ENCODE measurements around the gene XXYLT1. TPM values are rescaled to one million over a fixed set of nuclear protein-coding genes. Genes with fewer than 3 reads are reported as not detected.
A peak's percentile ranks its signal among the peaks of the same experiment; 100 is the strongest.

The XXYLT1 gene
- total and polyA plus RNA-seq, 7 donors, result 2.5 to 13.8 (median 11.1) TPM

DNA sequence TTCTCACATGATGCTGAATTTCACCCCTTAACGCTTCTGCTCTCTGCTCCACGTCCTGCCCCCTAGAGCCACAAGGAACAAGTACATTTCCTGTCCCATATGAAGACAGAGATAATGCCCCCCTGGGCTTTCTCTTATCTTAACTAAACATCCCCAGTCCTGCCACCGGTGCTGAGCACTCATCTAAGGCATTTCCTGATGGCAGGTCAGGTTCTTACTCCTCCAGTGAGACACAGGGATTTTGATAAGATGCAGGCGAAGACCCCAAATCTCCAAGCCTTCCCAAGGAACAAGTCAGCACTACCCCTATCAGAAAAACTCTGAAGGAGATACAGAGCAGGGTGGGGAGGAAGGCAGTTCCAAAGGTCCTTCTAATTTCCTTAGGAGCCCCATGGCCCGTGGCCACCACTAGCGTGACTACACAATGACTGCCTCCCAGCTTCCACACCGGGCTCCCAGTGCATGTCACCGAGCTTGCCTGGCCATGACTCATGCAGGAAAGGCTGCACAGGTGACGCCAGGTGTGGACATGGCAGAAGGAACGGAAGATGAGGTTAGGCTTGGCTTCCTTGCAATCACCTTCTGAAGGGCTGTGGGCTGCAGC lies 152.9 kb downstream of the XXYLT1 start:
- H3K4me3 ChIP-seq, result no peak overlapping the region
- TF ChIP-seq POLR2AphosphoS5 (IDR thresholded peaks at IDR 0.05) (no peak), POLR2A (IDR thresholded peaks at IDR 0.05) (no peak), EP300 (IDR thresholded peaks at IDR 0.05) (no peak)
- TF ChIP-seq, protein P1, sequence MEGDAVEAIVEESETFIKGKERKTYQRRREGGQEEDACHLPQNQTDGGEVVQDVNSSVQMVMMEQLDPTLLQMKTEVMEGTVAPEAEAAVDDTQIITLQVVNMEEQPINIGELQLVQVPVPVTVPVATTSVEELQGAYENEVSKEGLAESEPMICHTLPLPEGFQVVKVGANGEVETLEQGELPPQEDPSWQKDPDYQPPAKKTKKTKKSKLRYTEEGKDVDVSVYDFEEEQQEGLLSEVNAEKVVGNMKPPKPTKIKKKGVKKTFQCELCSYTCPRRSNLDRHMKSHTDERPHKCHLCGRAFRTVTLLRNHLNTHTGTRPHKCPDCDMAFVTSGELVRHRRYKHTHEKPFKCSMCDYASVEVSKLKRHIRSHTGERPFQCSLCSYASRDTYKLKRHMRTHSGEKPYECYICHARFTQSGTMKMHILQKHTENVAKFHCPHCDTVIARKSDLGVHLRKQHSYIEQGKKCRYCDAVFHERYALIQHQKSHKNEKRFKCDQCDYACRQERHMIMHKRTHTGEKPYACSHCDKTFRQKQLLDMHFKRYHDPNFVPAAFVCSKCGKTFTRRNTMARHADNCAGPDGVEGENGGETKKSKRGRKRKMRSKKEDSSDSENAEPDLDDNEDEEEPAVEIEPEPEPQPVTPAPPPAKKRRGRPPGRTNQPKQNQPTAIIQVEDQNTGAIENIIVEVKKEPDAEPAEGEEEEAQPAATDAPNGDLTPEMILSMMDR (IDR thresholded peaks at IDR 0.05), result no peak
- H3K9me3 ChIP-seq, result no peaks in the 10 kb centered on the region
- no peaks in the 10 kb centered on the region for H3K36me3 ChIP-seq
- no peaks in the 10 kb centered on the region for H3K27me3 ChIP-seq
- no peak for DNase-seq
- intact Hi-C loops (cut with DNase I), result no loop called here
- 28 to 52% methylated on average over 10 of the region's 10 CpGs for WGBS, 2 donors
- peaks cover 0 to 24% (median 12%) of the 10 kb centered on the region in 4 donors for H3K4me1 ChIP-seq
- no peak overlapping the region for H3K27ac ChIP-seq

DNA sequence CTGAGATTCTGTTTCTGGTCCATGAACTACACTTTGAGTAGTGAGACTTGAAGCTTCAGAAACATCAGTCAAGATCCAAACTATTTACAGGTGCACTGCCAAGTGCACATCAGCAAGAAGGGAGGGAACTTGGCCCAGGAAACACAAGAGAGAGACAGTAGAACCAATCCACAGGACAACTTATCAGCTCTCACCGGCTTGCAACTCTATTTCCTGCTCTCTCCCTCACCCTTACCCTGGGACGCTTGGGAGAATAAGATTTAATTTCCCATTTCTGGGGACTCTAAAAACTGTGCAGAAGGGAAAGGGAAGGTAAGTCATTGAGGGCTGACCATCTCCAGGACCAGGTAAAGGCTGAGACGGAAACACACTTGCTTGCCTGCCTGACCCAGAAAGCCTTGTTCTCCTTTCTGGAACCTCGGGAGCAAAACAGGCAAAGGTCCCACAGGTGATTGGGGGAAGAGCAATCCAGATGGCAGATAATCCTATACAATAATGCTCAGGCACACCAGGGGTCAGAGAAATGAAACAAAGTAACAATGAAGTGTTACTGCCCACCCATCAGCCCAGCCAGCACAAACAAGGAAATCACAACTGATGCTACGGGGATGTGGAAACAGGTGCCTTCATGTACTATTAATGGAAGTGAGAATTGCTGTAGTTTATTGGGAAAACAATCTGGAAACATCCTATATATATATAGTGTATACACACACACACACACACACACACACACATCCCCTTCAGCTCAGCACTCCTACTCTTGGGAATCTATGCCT lies 154.4 kb downstream of the XXYLT1 start:
- no peaks in the 10 kb centered on the region for H3K36me3 ChIP-seq
- 61 to 72% methylated on average over 5 of the region's 5 CpGs for WGBS, 2 donors
- TF ChIP-seq, protein P1 (IDR thresholded peaks at IDR 0.05), result no peak
- TF ChIP-seq POLR2A (IDR thresholded peaks at IDR 0.05), result no peak
- no peak for TF ChIP-seq EP300 (IDR thresholded peaks at IDR 0.05)
- TF ChIP-seq POLR2AphosphoS5 (IDR thresholded peaks at IDR 0.05), result no peak
- no peaks in the 10 kb centered on the region for H3K27me3 ChIP-seq
- no peaks in the 10 kb centered on the region for H3K9me3 ChIP-seq
- peaks cover 0 to 25% (median 12%) of the 10 kb centered on the region in 4 donors for H3K4me1 ChIP-seq
- no peak overlapping the region for H3K4me3 ChIP-seq
- intact Hi-C loops (cut with DNase I), result no loop called here
- H3K27ac ChIP-seq, result peak overlapping the region in 3 of 4 donors; percentile 21 to 36 (median 31)
- DNase-seq, result no peak

DNA sequence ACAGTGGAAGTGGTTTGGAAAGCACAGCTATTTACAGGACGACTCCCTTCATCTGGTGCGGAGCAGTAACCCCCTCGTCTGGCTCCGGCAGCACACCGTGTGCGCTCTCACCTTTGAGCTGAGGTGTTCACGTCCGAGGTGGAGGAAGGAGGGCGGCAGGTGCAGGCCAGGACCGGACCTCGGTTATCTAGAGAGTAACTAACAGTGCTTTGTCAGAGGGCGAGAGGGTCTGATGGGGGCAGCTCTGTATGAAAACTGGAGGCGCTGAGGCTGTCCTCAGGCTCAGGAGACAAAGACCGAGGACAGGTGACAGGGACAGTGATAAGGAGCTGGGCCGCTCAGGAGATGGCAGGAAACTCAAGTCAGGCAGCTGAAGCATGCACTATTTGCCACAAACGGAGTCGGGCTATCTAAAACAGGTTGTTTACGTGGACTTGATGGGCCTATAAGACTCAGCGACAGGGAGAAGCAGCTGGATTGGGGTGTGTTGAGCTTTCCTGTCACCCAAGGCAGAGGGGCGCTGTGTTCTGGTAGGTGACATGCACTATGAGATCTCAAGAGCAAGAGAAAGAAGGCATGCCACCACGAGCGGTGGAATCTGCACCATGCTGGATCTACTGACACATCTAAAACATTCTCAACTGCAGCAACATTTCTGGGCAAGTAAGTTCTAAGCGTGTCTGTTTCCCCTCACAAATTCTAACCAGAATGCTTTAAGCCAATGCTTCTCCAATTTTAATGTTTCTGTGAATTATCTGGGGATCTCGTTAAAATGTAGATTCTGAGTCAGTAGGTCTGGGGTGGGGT lies 155.2 kb downstream of the XXYLT1 start:
- peaks cover 0 to 32% (median 20%) of the 10 kb centered on the region in 4 donors for H3K4me1 ChIP-seq
- H3K9me3 ChIP-seq, result no peaks in the 10 kb centered on the region
- peak overlapping the region in 3 of 4 donors; percentile 21 to 36 (median 31) for H3K27ac ChIP-seq
- 88% methylated on average over 24 of the region's 24 CpGs for WGBS, 2 donors
- H3K4me3 ChIP-seq, result no peak overlapping the region
- no peaks in the 10 kb centered on the region for H3K27me3 ChIP-seq
- no peaks in the 10 kb centered on the region for H3K36me3 ChIP-seq
- DNase-seq, result no peak
- intact Hi-C loops (cut with DNase I), result no loop called here
- TF ChIP-seq POLR2AphosphoS5 (IDR thresholded peaks at IDR 0.05) (no peak), EP300 (IDR thresholded peaks at IDR 0.05) (no peak), POLR2A (IDR thresholded peaks at IDR 0.05) (no peak)
- TF ChIP-seq, protein P1 (IDR thresholded peaks at IDR 0.05), result no peak

DNA sequence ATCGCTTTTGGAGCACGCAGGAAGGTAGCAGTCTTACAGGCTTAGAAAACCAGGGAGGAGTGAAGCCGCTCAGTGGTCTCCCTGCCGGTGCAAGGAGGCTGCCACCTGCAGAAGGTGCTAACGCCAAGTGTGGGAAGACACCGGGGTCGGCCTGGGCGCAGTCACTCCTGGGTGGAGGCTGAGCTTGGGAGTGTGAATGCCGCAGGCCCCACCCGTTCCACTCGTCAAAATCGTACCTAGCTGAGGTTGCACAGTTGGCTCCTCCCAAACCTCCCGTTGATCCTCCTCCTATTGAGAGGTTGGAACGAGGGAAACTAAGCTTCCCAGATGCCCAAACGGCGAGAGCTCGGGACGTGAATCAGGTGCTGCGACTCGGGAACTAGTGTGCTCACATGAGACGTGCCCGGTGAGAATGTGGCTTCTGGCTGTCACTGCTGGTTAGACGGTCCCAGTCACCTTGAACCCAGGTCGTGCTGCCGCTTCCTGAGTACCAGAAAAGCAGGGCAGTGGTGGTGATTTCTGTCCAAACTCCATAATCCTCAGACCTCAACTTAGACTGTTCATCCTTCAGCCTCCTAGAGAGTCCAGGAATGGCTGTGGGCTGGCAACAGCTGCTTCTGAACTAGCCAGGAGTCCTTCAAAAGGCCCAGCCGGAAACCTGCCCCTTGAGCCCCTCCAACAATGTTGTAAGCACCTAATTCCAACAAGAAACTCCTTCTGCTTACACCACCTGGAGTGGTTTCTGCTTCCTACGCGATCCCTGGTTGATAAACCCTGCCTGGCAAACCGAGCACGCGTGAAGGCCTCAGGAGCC lies 156.0 kb downstream of the XXYLT1 start:
- Histone ChIP-seq H3K36me3 (no peaks in the 10 kb centered on the region), H3K4me1 (peaks cover 0 to 29% (median 18%) of the 10 kb centered on the region in 4 donors), H3K27ac (peak overlapping the region in 2 of 4 donors; percentile 21 to 31), H3K27me3 (no peaks in the 10 kb centered on the region), H3K9me3 (no peaks in the 10 kb centered on the region), H3K4me3 (no peak overlapping the region)
- 88 to 92% methylated on average over 31 of the region's 31 CpGs for WGBS, 2 donors
- TF ChIP-seq, protein P1 (IDR thresholded peaks at IDR 0.05), result no peak
- no peak for TF ChIP-seq EP300 (IDR thresholded peaks at IDR 0.05)
- TF ChIP-seq POLR2A (IDR thresholded peaks at IDR 0.05), result no peak
- TF ChIP-seq POLR2AphosphoS5 (IDR thresholded peaks at IDR 0.05), result no peak
- no peak for DNase-seq
- intact Hi-C loops (cut with DNase I), result no loop called here
